ENCODE results near the gene IL12RB1. TPM values are rescaled to one million over a fixed set of nuclear protein-coding genes. Genes with fewer than 3 reads are reported as not detected.

The IL12RB1 gene
- total RNA-seq, 1 experiment from 2014 or later, result not detected

DNA sequence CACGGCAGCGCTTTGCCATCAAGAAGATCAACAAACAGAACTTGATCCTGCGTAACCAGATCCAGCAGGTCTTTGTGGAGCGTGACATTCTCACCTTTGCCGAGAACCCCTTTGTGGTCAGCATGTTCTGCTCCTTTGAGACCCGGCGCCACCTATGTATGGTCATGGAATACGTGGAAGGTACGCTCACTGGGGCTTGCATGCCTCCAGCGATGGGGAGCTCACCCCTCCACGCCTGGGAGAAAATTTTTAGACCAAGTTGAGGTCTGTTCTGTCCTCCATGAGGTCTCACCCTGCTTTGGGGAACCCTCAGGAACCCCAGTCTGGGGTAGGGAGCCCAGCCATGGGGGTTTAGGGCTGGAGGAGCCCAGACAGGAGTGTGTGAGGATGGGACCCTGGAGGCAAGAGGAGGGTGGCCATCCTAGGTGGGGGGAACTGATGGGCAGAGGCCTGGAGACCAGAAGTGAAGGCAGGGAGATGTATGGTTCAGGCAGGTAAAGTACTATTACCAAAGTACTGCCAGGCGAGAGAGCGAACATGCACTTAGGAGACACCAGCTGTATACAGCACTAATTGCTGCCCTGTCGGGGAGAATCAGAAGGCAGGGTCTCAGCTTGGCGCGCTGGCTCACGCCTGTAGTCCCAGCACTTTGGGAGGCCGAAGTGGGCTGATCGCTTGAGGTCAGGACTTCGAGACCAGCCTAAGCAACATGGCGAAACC lies 43.9 kb upstream of the IL12RB1 start:
- TF ChIP-seq, protein P1, sequence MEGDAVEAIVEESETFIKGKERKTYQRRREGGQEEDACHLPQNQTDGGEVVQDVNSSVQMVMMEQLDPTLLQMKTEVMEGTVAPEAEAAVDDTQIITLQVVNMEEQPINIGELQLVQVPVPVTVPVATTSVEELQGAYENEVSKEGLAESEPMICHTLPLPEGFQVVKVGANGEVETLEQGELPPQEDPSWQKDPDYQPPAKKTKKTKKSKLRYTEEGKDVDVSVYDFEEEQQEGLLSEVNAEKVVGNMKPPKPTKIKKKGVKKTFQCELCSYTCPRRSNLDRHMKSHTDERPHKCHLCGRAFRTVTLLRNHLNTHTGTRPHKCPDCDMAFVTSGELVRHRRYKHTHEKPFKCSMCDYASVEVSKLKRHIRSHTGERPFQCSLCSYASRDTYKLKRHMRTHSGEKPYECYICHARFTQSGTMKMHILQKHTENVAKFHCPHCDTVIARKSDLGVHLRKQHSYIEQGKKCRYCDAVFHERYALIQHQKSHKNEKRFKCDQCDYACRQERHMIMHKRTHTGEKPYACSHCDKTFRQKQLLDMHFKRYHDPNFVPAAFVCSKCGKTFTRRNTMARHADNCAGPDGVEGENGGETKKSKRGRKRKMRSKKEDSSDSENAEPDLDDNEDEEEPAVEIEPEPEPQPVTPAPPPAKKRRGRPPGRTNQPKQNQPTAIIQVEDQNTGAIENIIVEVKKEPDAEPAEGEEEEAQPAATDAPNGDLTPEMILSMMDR (IDR thresholded peaks at IDR 0.05; ENCODE audit: unreplicated experiment), result no peak
- Mint-ChIP-seq H3K36me3 (ENCODE audit: insufficient read depth, unreplicated experiment) (peaks cover 26% of the 10 kb centered on the region), H3K27ac (ENCODE audit: low read depth, unreplicated experiment) (no peak overlapping the region), H3K4me1 (ENCODE audit: insufficient read depth, unreplicated experiment) (no peaks in the 10 kb centered on the region), H3K4me3 (ENCODE audit: unreplicated experiment) (no peak overlapping the region), H3K9me3 (ENCODE audit: unreplicated experiment) (no peaks in the 10 kb centered on the region), H3K27me3 (ENCODE audit: insufficient read depth, unreplicated experiment) (no peaks in the 10 kb centered on the region)
- DNase-seq (ENCODE audit: unreplicated experiment), result no peak
- ChIA-PET POLR2A (interaction anchor here (0.6 kb wide), 1 partner anchor 13 kb away, joined by 5 read pairs; no protein-coding TSS in a partner anchor), CTCF (interaction anchor here (0.7 to 1.0 kb wide), 4 partner anchors 17 to 191 kb away, joined by 3 to 5 read pairs (median 3); no protein-coding TSS in a partner anchor)
- intact Hi-C loops (cut with micrococcal nuclease), result no loop called here
- no TSS peak for BruUV-seq (replicated peaks)

DNA sequence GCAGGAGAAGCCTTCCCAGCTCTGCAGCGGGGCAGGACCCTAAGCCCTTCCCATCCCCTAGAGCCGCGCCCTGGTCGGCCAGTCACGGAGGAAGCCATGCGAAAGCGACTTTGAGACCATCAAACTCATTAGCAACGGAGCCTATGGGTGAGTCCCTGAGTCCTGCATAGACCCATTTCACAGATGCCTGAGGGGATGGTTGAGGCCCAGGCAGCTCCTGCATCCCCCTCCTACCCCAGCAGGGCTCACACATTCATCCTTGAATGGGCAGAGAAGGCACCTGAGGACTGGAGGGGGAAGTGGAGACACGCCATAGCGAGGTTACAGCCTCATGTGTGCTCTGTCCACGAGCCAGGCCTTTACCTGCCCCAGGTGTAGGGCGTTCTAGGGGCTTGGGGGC lies 42.1 kb upstream of the IL12RB1 start:
- ChIA-PET CTCF (interaction anchor here (0.6 to 0.8 kb wide), 3 partner anchors 16 to 557 kb away, joined by 3 to 5 read pairs (median 3); no protein-coding TSS in a partner anchor), POLR2A (no interaction called here)
- no TSS peak for BruUV-seq (replicated peaks)
- no peaks in the 10 kb centered on the region for H3K4me1 Mint-ChIP-seq (ENCODE audit: insufficient read depth, unreplicated experiment)
- no peaks in the 10 kb centered on the region for H3K9me3 Mint-ChIP-seq (ENCODE audit: unreplicated experiment)
- intact Hi-C loops (cut with micrococcal nuclease), result no loop called here
- H3K27me3 Mint-ChIP-seq (ENCODE audit: insufficient read depth, unreplicated experiment), result no peaks in the 10 kb centered on the region
- TF ChIP-seq, protein P1 (IDR thresholded peaks at IDR 0.05; ENCODE audit: unreplicated experiment), result no peak
- no peak overlapping the region for H3K27ac Mint-ChIP-seq (ENCODE audit: low read depth, unreplicated experiment)
- H3K4me3 Mint-ChIP-seq (ENCODE audit: unreplicated experiment), result no peak overlapping the region
- DNase-seq (ENCODE audit: unreplicated experiment), result no peak
- peaks cover 33% of the 10 kb centered on the region for H3K36me3 Mint-ChIP-seq (ENCODE audit: insufficient read depth, unreplicated experiment)

DNA sequence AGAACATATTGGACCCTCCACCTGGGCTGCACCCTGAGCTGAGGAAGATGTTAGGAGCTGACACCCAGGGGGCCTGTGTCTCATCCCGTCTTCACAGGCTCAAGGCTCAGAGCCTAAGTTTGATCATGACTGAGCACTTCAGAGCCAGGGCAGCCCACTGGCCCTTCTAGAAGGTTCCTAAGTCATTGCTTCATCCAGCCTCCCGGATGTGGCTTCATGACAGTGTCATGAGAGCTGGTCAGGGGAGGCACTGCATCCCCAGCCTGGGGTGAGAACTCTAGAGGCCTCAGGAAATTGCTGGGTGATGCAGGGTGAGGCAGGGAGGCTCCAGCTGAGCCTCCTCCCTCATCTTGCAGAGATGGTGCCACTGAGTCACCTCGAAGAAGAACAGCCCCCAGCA lies 41.3 kb upstream of the IL12RB1 start:
- POLR2A ChIA-PET, result no interaction called here
- TF ChIP-seq, protein P1 (IDR thresholded peaks at IDR 0.05; ENCODE audit: unreplicated experiment), result no peak
- Mint-ChIP-seq H3K27me3 (ENCODE audit: insufficient read depth, unreplicated experiment) (no peaks in the 10 kb centered on the region), H3K36me3 (ENCODE audit: insufficient read depth, unreplicated experiment) (peaks cover 33% of the 10 kb centered on the region), H3K4me3 (ENCODE audit: unreplicated experiment) (no peak overlapping the region), H3K27ac (ENCODE audit: low read depth, unreplicated experiment) (no peak overlapping the region), H3K9me3 (ENCODE audit: unreplicated experiment) (no peaks in the 10 kb centered on the region), H3K4me1 (ENCODE audit: insufficient read depth, unreplicated experiment) (no peaks in the 10 kb centered on the region)
- CTCF ChIA-PET, result interaction anchor here (0.8 to 1.0 kb wide), 3 partner anchors 10 to 124 kb away, joined by 3 read pairs; no protein-coding TSS in a partner anchor
- BruUV-seq (replicated peaks), result no TSS peak
- intact Hi-C loops (cut with micrococcal nuclease), result no loop called here
- DNase-seq (ENCODE audit: unreplicated experiment), result no peak

DNA sequence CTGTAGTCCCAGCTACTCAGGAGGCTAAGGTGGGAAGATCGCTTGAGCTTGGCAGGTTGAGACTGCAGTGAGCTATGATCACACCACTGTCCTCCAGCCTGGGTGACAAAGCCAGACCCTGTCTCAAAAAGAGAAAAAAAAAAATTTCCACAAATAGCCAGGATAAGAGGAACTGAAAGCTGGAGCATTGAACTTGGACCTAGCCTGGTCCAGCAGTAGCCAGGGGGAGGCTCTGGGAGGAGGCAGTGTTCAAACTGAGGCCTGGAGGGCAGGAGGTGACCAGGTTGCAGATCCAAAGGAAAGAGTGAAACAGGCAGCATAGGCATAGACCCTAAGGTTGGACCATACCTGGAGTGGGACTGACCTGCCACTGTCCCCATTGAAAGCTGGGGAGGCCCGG lies 39.4 kb upstream of the IL12RB1 start:
- H3K27me3 Mint-ChIP-seq (ENCODE audit: insufficient read depth, unreplicated experiment), result no peaks in the 10 kb centered on the region
- no TSS peak for BruUV-seq (replicated peaks)
- no peaks in the 10 kb centered on the region for H3K4me1 Mint-ChIP-seq (ENCODE audit: insufficient read depth, unreplicated experiment)
- H3K4me3 Mint-ChIP-seq (ENCODE audit: unreplicated experiment), result no peak overlapping the region
- CTCF ChIA-PET, result interaction anchor here (0.6 to 1.2 kb wide), 5 partner anchors 19 to 126 kb away, joined by 3 to 7 read pairs (median 4); no protein-coding TSS in a partner anchor
- TF ChIP-seq, protein P1 (IDR thresholded peaks at IDR 0.05; ENCODE audit: unreplicated experiment), result no peak
- no peaks in the 10 kb centered on the region for H3K9me3 Mint-ChIP-seq (ENCODE audit: unreplicated experiment)
- intact Hi-C loops (cut with micrococcal nuclease), result no loop called here
- H3K27ac Mint-ChIP-seq (ENCODE audit: low read depth, unreplicated experiment), result no peak overlapping the region
- POLR2A ChIA-PET, result interaction anchor here (0.8 kb wide), 1 partner anchor 25 kb away, joined by 3 read pairs; no protein-coding TSS in a partner anchor
- no peak for DNase-seq (ENCODE audit: unreplicated experiment)
- H3K36me3 Mint-ChIP-seq (ENCODE audit: insufficient read depth, unreplicated experiment), result peaks cover 33% of the 10 kb centered on the region
